CD4-positive, alpha-beta T cell treated with Interleukin-6 for 4 hours (primary cell): Measurements from ENCODE around the gene A2M.
"Not testable (repeated sequence)": the region's sequence is repeated elsewhere in the genome, so short reads cannot be mapped to it uniquely, and the experiment has no call there.

Source experiments
- DNase-seq: peaks from one replicate; pipeline ENCODE4 v3.0.0-alpha.2; 2020; ENCODE audit warnings: mixed read lengths

The A2M gene

GRCh38 chr12:9115731-9116559 is at the start of gene A2M:
Gene A2M, minus strand, starts transcription at chr12:9115919. Its CDS starts 70 bp downstream, at chr12:9115849.
- no peak for DNase-seq

DNA sequence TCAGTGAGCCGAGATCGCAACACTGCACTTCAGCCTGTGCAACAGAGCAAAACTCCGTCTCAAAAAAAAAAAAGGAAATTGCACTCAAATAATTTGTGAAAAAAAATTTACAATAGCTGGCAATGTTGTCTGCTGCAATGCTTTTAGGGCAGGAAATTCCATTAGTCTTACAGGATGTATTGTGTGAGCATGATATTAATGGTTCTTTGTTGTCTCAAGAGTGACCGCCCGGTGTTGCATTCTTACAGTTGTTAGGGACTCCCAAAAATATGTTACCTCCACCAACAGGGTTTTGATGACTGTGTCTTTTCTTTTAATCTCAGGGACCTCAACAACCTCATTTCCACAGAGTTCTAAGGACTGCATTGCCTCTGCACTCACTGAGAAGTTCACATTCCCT is 47.7 kb upstream of the A2M start:
- no peak for DNase-seq

- no peak for DNase-seq
Measured at GRCh38 chr12:9156119-9156518, 40.4 kb upstream of the A2M start.

- no peak for DNase-seq
Measured at GRCh38 chr12:9149372-9149771, 33.7 kb upstream of the A2M start.

GRCh38 chr12:9148926-9149325 is 33.2 kb upstream of the A2M start:
- DNase-seq, result no peak

GRCh38 chr12:9147461-9147860 is 31.7 kb upstream of the A2M start:
- DNase-seq, result no peak

DNA sequence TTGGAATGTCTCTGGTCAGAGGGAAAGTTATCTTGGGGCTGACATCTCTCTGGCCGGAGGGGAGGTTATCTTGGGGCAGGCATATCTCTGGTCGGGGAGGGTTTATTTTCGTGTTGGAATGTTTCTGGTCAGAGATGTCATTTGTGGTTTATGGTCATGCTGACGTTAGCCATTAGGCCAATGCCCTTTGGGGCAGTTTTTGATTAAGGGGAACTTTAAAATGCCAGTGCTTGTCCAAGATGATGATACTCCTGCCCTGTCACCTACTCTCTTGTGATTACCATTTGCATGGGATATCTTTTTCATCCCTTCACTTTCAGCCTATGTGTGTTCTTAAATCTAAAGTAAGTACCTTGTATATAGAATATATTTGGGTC is 29.0 kb upstream of the A2M start:
- DNase-seq, result no peak

GRCh38 chr12:9143929-9144729 is 28.4 kb upstream of the A2M start:
- no peak for DNase-seq

- no peak for DNase-seq
Measured at GRCh38 chr12:9143137-9143536, 27.4 kb upstream of the A2M start.

DNA sequence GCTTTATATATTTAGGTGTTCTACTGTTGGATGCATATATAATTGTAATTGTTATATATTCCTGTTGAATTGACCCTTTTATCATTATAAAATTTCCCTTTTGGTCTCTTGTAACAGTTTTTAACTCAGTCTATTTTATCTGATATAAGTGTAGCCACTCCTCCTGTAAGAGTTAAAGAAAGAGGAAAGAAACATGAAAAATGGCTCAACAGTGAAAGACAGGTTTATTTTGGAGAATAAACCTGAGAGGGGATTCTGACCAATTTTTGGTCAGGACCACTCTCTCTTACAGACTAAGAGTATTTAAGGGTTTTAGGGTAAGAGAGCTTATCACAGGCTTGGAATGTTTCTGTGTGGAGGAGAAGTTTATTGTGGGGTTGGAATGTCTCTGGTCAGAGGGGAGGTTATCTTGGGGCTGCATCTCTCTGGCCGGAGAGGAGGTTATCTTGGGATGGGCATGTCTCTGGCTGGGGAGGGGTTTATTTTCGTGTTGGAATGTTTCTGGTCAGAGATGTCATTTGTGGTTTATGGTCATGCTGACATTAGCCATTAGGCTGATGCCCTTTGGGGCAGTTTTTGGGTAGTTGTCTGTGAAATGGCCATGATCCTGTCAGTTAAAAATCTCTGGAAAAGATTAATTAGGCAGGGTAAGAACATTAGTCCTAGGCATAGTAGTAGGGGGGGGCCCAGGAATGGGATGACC is 24.0 kb upstream of the A2M start:
- not testable (repeated sequence) for DNase-seq

DNA sequence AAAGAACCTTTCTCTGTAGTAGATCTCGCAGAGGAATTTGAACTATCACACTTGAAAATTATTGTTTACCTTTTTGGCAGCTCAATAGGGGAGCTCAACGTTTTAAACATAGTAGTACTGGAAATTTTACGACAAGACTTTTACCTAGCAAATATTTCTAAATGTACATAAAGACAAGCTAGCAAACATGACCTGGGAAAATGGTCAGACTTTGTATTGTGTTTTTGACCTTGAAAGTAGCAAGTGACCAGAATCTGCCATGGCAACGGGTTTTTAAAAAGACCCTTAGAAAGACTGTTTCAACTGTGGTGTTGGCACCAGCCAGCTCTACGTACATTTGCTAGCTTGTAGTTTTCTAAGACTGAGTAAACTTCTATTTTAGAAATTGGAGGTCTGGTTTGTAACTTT is 20.2 kb upstream of the A2M start:
- DNase-seq, result no peak

DNA sequence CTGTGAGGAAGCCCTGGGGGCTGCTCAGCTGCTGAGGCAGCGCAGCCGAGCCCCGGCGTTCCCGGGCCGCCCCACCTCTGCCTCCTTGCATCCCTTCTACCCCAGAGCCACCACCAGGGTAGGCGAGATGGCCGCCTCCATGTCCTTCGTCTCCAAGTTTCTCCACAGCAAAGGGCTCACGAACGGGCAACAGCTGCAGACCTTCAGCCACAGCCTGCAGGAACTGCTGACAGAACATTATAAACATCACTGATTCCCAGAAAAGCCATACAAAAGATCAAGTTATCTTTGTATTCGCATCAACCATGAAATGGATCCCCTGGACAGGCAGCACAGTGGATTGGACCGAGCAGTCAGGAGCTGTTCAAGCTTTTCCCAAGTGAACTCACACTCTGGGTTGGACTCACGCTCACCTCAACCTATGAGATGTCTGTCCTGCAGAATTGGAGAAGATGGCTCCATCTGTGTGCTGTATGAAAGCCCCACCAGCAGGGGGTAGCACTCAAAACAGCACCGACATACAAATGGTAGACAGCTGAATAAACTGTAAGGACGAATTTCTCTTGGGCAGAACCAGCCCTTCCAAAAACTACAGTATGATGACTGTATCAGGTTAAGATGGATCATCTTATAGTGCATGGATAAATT is 19.4 kb upstream of the A2M start:
- DNase-seq, result no peak

GRCh38 chr12:9133216-9133916 is 17.6 kb upstream of the A2M start:
- DNase-seq, result no peak

GRCh38 chr12:9132008-9132535 is 16.4 kb upstream of the A2M start:
- DNase-seq, result no peak

DNA sequence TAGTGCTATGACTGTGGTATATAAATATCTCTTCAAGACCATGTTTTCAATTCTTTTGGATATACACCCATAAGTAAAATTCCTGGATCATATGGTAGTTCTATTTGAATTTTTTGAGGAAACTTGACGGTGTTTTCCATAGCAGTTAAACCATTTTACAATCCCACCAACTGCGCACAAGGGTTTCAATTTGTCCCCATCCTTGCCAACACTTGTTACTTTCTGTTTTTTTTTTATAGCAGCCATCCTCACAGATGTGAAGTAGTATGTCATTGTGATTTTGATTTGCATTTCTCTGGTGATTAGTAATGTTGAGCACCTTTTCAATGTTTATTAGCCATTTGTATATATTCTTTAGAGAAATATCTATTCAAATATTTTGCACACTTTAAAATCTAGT is 14.5 kb upstream of the A2M start:
- no peak for DNase-seq

GRCh38 chr12:9127936-9128663 is 12.4 kb upstream of the A2M start:
- DNase-seq, result no peak

DNA sequence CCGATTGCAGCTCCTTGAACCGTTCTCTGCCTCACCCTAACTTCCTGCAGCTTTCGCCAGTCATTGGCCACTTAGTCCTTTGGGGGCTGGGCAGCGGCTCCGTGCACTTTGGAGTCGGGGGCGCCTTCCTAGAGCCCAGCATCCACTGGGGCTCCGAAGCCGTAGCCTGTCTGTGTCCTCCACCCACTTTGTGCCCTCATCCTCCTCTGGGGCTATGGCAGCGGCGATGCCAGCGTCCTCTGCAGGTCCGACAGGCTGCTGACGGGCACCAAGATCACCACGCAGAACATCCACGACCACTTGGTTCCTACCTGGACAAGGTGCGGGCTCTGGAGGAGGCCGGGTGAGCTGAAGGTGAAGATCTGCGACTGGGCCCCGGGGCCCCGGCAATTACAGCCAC is 11.8 kb upstream of the A2M start:
- DNase-seq, result no peak

- DNase-seq, result no peak
Measured at GRCh38 chr12:9124383-9125031, 8.8 kb upstream of the A2M start.

DNA sequence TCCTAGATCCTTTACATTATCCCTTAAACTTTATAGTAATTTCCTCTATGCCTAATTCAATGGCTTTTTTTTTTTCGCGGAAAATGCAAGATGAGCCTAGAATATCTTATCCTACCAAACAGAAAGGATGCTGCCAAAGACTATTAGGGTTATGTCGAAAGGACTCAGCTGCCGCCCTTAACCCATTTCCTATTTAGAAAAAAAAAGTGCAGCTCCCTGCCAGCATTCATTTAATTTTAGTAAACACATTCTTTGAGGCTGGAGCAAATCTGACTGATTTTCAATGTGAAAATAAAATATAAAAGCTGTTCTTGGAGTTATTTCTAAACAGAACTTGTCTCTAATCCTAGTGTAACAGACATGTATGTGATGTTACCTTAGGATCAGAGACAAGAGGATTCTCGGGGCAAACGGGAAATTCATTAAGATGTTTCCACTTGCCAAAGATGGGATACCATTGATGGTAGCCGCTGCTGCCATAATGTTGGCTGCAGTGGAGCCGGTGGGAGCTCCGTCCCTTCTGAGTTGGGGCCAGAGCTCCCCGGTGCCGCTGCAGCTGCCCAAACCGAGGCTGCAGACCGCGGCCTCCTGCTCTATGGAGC is 8.2 kb upstream of the A2M start:
- DNase-seq, result no peak

DNA sequence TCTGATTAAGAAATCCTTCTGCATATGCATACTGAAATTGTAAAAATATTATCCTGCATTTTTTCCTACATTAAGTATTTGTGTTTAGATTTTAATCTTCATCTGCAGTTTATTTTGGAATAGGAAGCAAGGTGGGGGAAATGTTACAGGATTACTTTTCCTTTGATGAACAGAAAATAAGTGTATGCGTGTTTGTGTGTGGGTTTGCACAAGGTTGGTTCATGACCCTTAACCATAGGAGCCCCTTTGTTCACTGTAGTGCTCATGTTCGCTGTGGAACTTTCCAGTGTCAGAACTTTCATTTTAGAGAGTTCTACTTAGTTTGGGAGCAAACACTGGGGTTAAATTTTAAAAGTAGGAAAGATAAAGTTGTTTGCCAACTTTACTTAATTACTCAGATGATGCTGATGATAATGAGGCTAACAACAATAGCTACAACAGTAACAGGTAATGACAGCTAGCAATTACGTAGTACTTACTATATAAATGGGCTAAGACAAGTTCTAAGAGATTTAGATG is 6.4 kb upstream of the A2M start:
- no peak for DNase-seq
